KOPT-K1 (cell line): ENCODE measurements around the gene NMD3.
A peak's percentile ranks its signal among the peaks of the same experiment; 100 is the strongest.
"Not testable (repeated sequence)": the region's sequence is repeated elsewhere in the genome, so short reads cannot be mapped to it uniquely, and the experiment has no call there.

ENCODE experiments used
- H3K27ac ChIP-seq: fragments of 200-600 bp; sonication (generic); 2 replicates; pipeline ENCODE4 v1.5.1; 2016; ENCODE audit warnings: antibody characterized with exemption, mild to moderate bottlenecking, low read depth, low read length; ENCODE audit not compliant: poor library complexity, severe bottlenecking
- H3K36me3 ChIP-seq: fragments of 200-600 bp; sonication (generic); 2 replicates; pipeline ENCODE4 v1.5.1; 2017; ENCODE audit warnings: antibody characterized with exemption, mild to moderate bottlenecking, low read length, moderate library complexity; ENCODE audit not compliant: insufficient read depth
- H3K9me3 ChIP-seq: fragments of 200-600 bp; sonication (generic); 2 replicates; pipeline ENCODE4 v1.5.1; 2017; ENCODE audit warnings: antibody characterized with exemption, low read length, mild to moderate bottlenecking; ENCODE audit not compliant: insufficient read depth, poor library complexity, severe bottlenecking

NMD3 gene

GRCh38 chr3:161220850-161221753 lies at the start of gene NMD3:
Gene NMD3, plus strand, starts transcription at chr3:161221311. Its CDS starts 703 bp downstream, at chr3:161222014.
- Histone ChIP-seq H3K36me3 (peaks cover 33% of the 10 kb centered on the region), H3K27ac (peak within 1 kb of the TSS; percentile 76), H3K9me3 (no peaks in the 10 kb centered on the region)

- H3K36me3 ChIP-seq, result no peaks in the 10 kb centered on the region
- H3K9me3 ChIP-seq, result no peaks in the 10 kb centered on the region
- no peak overlapping the region for H3K27ac ChIP-seq
These were observed 49.2 kb upstream of the NMD3 start for GRCh38 chr3:161171639-161172552.

DNA sequence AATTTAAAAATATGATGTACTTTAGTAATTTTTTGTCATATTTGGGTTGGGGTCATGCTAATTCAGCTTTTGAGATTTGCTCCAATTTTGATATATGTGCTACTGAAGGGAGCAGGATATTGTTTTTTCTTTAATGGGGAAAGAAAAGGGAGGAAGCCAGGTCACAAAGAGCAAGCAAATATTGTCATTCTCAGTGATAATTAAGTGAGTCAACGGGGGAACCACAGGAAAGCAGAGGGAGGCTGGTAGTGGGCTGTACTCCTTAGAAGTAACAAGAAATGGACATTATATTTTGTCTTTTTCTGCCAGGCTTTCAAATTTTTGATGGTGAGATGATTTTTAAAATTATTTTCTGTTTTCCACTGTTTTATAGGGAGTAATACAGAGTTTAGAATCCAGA lies 45.6 kb upstream of the NMD3 start:
- Histone ChIP-seq H3K27ac (no peak overlapping the region), H3K9me3 (no peaks in the 10 kb centered on the region), H3K36me3 (no peaks in the 10 kb centered on the region)

GRCh38 chr3:161177991-161178390 lies 43.1 kb upstream of the NMD3 start:
- peaks cover 10% of the 10 kb centered on the region for H3K9me3 ChIP-seq
- no peak overlapping the region for H3K27ac ChIP-seq
- no peaks in the 10 kb centered on the region for H3K36me3 ChIP-seq

DNA sequence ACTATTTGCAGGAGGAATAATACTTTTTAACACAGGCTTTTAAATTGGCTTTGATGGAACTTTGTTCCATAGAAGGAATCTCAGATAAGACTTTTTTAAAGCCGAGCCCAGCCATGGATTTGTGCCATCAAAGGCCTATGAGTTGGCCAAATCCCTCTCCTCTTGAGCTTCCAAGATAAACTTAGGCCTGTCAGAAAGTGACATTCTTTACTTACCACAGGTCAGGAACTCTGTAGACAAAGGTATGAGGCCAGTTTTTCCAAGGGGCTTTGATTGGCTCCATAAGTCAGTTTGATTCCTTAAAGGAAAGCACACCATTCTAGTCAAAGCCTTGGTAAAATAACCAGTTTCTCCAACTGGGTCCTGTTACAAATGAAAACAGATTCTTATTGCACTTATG lies 39.7 kb upstream of the NMD3 start:
- H3K36me3 ChIP-seq, H3K9me3 ChIP-seq, H3K27ac ChIP-seq: not testable (repeated sequence)

DNA sequence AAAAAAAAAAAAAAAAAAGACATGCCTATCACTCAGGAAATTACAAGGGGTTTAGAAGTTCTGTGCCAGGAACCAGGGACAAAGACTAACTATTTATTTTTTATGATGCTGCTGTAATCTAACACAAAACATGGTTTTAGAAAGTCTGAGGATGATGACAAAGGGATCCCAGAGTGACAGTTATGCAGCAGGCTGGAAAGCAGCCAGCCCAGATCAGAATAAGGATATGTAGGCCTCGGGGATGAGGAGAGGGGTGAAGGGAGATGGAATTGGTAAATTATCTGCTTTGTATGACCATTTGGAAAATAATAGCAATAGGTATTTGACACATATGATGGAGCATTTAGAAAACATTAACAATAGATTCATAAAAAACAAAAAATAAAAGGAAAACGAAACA lies 34.1 kb upstream of the NMD3 start:
- Histone ChIP-seq H3K27ac (no peak overlapping the region), H3K9me3 (no peaks in the 10 kb centered on the region), H3K36me3 (no peaks in the 10 kb centered on the region)

GRCh38 chr3:161197855-161198850 lies 23.0 kb upstream of the NMD3 start:
- Histone ChIP-seq H3K36me3 (no peaks in the 10 kb centered on the region), H3K27ac (no peak overlapping the region), H3K9me3 (no peaks in the 10 kb centered on the region)

DNA sequence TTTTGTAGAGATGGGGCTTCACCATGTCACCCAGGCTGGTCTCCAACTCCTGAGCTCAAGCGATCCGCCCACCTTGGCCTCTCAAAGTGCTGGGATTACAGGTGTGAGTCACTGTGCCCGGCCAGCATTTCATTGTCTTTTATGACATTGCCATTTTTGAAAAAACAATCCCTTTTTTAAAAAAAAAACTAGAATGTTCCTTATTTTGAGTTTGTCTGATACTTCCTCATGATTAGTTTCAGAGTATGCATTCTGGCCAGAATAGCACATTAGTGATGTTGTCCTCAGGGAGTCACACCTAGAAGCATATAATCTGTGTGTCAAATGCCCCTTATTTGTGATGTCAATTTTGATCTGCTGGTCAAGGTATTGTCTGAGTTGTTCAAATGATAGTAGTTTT lies 21.2 kb upstream of the NMD3 start:
- Histone ChIP-seq H3K27ac (no peak overlapping the region), H3K9me3 (no peaks in the 10 kb centered on the region), H3K36me3 (no peaks in the 10 kb centered on the region)

DNA sequence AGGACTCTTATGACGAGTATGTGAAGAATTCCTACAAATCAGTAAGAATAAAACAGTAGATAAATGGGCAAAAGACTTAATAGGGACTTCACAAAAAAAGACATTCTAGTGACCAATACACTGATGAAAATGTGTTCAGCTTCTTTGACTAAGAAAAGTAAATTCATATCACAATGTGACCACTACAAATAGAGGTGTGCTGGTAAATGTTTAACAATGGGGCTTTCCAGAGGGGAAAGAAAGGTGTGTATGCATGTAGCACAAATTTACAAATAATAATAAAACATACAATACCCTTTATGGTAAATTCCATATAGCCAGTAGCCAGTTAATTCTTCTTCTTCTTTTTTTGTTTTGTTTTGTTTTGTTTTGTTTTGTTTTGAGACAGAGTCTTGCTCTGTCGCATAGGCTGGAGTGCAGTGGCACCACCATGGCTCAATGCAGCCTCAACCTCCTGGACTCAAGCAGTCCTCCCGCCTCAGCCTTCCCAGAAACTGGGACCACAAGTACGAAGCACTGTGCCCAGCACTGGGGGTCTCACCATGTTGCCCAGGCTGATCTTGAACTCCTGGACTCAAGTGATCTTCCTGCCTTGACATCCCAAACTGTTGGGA lies 17.5 kb upstream of the NMD3 start:
- Histone ChIP-seq H3K27ac (no peak overlapping the region), H3K9me3 (no peaks in the 10 kb centered on the region), H3K36me3 (no peaks in the 10 kb centered on the region)

DNA sequence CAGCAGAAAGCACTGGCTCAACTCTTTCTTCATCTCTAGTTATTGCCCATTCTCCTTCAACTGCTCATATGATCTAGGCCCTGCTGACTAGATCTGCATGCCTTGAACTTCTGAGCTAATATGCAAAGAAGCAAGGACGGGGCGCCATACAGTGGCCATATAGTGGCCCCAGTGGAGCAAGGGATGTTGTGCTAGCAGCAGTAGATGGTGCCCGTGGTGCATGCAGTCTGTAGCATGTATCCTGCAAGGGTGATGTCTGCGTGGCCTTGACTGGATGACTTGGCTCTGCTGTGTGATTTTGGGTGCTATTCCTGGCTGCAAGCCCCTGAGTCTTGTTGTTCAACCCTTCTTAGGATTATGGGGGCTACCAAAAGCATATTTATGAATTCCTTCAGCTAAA lies 12.2 kb upstream of the NMD3 start:
- Histone ChIP-seq H3K36me3 (no peaks in the 10 kb centered on the region), H3K9me3 (no peaks in the 10 kb centered on the region), H3K27ac (no peak overlapping the region)

DNA sequence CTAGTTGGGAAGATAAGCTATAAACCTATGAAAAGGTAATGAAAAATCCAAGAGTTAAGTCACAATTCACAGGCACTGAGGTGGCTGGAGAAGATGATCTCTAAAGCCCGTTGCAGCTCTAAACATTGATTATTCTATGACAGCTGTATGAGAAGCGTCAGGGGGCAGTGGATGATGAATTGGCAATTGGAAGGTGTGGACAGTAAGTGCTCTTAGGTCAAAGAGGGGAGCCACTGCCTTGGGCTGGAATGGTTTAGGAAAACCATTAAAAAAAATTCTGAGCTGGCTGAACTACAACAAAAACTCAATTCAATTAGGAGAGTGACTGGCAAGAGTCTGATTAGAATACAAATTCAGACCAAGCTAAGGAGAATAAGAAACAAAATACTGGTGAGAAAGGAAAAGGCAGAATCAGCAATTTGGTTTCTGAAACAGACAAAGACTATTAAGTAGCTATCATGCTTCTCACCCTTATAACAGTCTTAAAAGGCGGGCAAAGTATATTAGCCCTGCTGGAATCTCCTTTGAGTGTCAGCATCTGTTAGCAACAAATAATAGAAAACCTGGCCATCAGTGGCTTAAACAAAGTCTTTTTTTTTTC lies 8.8 kb upstream of the NMD3 start:
- H3K36me3 ChIP-seq, result no peaks in the 10 kb centered on the region
- H3K27ac ChIP-seq, result no peak overlapping the region
- no peaks in the 10 kb centered on the region for H3K9me3 ChIP-seq

GRCh38 chr3:161212906-161213305 lies 8.2 kb upstream of the NMD3 start:
- no peak overlapping the region for H3K27ac ChIP-seq
- H3K9me3 ChIP-seq, result no peaks in the 10 kb centered on the region
- no peaks in the 10 kb centered on the region for H3K36me3 ChIP-seq

GRCh38 chr3:161213644-161214043 lies 7.5 kb upstream of the NMD3 start:
- no peak overlapping the region for H3K27ac ChIP-seq
- no peaks in the 10 kb centered on the region for H3K36me3 ChIP-seq
- no peaks in the 10 kb centered on the region for H3K9me3 ChIP-seq

DNA sequence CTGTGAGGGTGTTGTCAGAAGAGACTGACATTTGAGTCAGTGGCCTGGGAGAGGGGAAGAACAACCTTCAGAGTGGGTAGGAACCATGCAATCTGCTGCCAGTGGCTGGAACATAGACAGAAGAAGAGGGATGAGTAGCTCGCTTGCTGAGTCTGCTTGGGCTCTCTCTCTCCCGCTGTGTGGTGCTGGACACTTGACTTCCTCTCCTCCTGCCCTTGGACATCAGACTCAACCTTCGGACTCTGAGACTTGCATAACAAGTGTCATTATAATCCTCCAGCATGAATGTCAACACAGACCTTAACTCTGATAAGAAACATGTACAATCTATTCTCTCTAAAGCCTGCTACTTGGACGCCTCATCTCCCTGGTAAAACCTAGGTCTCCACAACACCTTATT lies 5.9 kb upstream of the NMD3 start:
- Histone ChIP-seq H3K36me3 (no peaks in the 10 kb centered on the region), H3K27ac (no peak overlapping the region), H3K9me3 (no peaks in the 10 kb centered on the region)
